Upper lobe of left lung (tissue), 4 donors: Measurements from ENCODE around the gene TMEM131L.

Experiments used
- POLR2A ChIP-seq, 4 donors: fragments of 450-650 bp; IDR thresholded peaks; one replicate each; pipeline ENCODE4 v1.5.1; 2016 to 2017; ENCODE audit warnings: antibody characterized with exemption in 4 of 4, mild to moderate bottlenecking in 2 of 4
- POLR2AphosphoS5 ChIP-seq, 2 donors: sonication (generic); formaldehyde crosslinking; IDR thresholded peaks; one replicate each; pipeline ENCODE4 v1.5.1; 2017; ENCODE audit warnings: antibody characterized with exemption in 2 of 2
- TF ChIP-seq, protein P1 (sequence below), 6 experiments: fragments of 450-650 bp in 4 of 6; fragments of 200-600 bp in 2 of 6; sonication (generic) in 2 of 6; IDR thresholded peaks; one replicate each; pipeline ENCODE4 v1.5.1; 2016 to 2019; ENCODE audit warnings: antibody characterized with exemption in 6 of 6

- TF ChIP-seq POLR2AphosphoS5 (IDR thresholded peaks at IDR 0.05) (no peak), POLR2A (IDR thresholded peaks at IDR 0.05) (no peak)
- TF ChIP-seq, protein P1, sequence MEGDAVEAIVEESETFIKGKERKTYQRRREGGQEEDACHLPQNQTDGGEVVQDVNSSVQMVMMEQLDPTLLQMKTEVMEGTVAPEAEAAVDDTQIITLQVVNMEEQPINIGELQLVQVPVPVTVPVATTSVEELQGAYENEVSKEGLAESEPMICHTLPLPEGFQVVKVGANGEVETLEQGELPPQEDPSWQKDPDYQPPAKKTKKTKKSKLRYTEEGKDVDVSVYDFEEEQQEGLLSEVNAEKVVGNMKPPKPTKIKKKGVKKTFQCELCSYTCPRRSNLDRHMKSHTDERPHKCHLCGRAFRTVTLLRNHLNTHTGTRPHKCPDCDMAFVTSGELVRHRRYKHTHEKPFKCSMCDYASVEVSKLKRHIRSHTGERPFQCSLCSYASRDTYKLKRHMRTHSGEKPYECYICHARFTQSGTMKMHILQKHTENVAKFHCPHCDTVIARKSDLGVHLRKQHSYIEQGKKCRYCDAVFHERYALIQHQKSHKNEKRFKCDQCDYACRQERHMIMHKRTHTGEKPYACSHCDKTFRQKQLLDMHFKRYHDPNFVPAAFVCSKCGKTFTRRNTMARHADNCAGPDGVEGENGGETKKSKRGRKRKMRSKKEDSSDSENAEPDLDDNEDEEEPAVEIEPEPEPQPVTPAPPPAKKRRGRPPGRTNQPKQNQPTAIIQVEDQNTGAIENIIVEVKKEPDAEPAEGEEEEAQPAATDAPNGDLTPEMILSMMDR (IDR thresholded peaks at IDR 0.05), result no peak
Measured at GRCh38 chr4:153545822-153546221, 79.7 kb downstream of the TMEM131L start.
